Measurements from ENCODE around the gene NBPF3. TPM values are rescaled to one million over a fixed set of nuclear protein-coding genes. Genes with fewer than 3 reads are reported as not detected.

NBPF3 gene
- total RNA-seq, 4 donors from 2014 or later, result 6.4 to 16.3 (median 11.3) TPM

GRCh38 chr1:21523297-21523813 lies 83.4 kb downstream of the NBPF3 start:
- no peak for ATAC-seq
- WGBS, 2 donors (ENCODE audit: low coverage in 1 of 2), result 100% methylated on average over 1 of the region's 7 CpGs
- Histone ChIP-seq H3K27me3 (no peaks in the 10 kb centered on the region), H3K27ac (no peak overlapping the region), H3K36me3 (no peaks in the 10 kb centered on the region), H3K4me3 (no peak overlapping the region), H3K4me1 (peaks cover 0 to 4% (median 0%) of the 10 kb centered on the region in 3 donors), H3K9me3 (no peaks in the 10 kb centered on the region)
- no peak for TF ChIP-seq POLR2A (IDR thresholded peaks at IDR 0.05)
- TF ChIP-seq POLR2AphosphoS5 (IDR thresholded peaks at IDR 0.05), result no peak
- TF ChIP-seq EP300 (IDR thresholded peaks at IDR 0.05), result no peak

- ATAC-seq, result no peak
- TF ChIP-seq POLR2AphosphoS5 (IDR thresholded peaks at IDR 0.05), result no peak
- no peak for TF ChIP-seq POLR2A (IDR thresholded peaks at IDR 0.05)
- no peak for TF ChIP-seq EP300 (IDR thresholded peaks at IDR 0.05)
- TF ChIP-seq CTCF (IDR thresholded peaks at IDR 0.05), result no peak
- Histone ChIP-seq H3K27me3 (no peaks in the 10 kb centered on the region), H3K27ac (no peak overlapping the region), H3K4me3 (no peak overlapping the region), H3K4me1 (peaks cover 0 to 4% (median 0%) of the 10 kb centered on the region in 3 donors), H3K36me3 (no peaks in the 10 kb centered on the region), H3K9me3 (no peaks in the 10 kb centered on the region)
- 0 to 50% methylated on average over 1 to 2 of the region's 5 CpGs for WGBS, 2 donors (ENCODE audit: low coverage in 1 of 2)
These were observed 84.3 kb downstream of the NBPF3 start for GRCh38 chr1:21524220-21524619.

GRCh38 chr1:21524686-21525339 lies 84.9 kb downstream of the NBPF3 start:
- peaks cover 0 to 4% (median 0%) of the 10 kb centered on the region in 3 donors for H3K4me1 ChIP-seq
- peak overlapping the region in 1 of 4 donors; percentile 6 for H3K27ac ChIP-seq
- no peak for TF ChIP-seq POLR2A (IDR thresholded peaks at IDR 0.05)
- TF ChIP-seq POLR2AphosphoS5 (IDR thresholded peaks at IDR 0.05), result no peak
- TF ChIP-seq EP300 (IDR thresholded peaks at IDR 0.05), result no peak
- TF ChIP-seq CTCF (IDR thresholded peaks at IDR 0.05), result no peak
- no peak overlapping the region for H3K4me3 ChIP-seq
- WGBS, 2 donors (ENCODE audit: low coverage in 1 of 2), result 40 to 65% methylated on average over 2 to 11 of the region's 14 CpGs
- no peaks in the 10 kb centered on the region for H3K36me3 ChIP-seq
- no peak for ATAC-seq
- no peaks in the 10 kb centered on the region for H3K9me3 ChIP-seq
- H3K27me3 ChIP-seq, result no peaks in the 10 kb centered on the region

- peak overlapping the region in 1 of 4 donors; percentile 6 for H3K27ac ChIP-seq
- WGBS, 2 donors (ENCODE audit: low coverage in 1 of 2), result 96% methylated on average over 4 of the region's 7 CpGs; no CpG with 5 or more reads in 1 of the 2 donors
These were observed 85.4 kb downstream of the NBPF3 start for GRCh38 chr1:21525340-21525717.

GRCh38 chr1:21526441-21526840 lies 86.5 kb downstream of the NBPF3 start:
- no peak for ATAC-seq

More at GRCh38 chr1:21525340-21525717, 85.4 kb downstream of the NBPF3 start:
- Histone ChIP-seq H3K27me3 (peaks cover under 1% of the 10 kb centered on the region), H3K9me3 (no peaks in the 10 kb centered on the region), H3K4me1 (peaks cover 0 to 4% (median 0%) of the 10 kb centered on the region in 3 donors), H3K4me3 (no peak overlapping the region), H3K36me3 (no peaks in the 10 kb centered on the region)
- no peak for ATAC-seq
- TF ChIP-seq EP300 (IDR thresholded peaks at IDR 0.05), result no peak
- no peak for TF ChIP-seq CTCF (IDR thresholded peaks at IDR 0.05)
- no peak for TF ChIP-seq POLR2A (IDR thresholded peaks at IDR 0.05)

More at GRCh38 chr1:21526441-21526840, 86.5 kb downstream of the NBPF3 start:
- Histone ChIP-seq H3K4me3 (no peak overlapping the region), H3K9me3 (no peaks in the 10 kb centered on the region), H3K4me1 (peaks cover 0 to 4% (median 0%) of the 10 kb centered on the region in 3 donors), H3K36me3 (no peaks in the 10 kb centered on the region), H3K27ac (no peak overlapping the region), H3K27me3 (peaks cover 12% of the 10 kb centered on the region)
- TF ChIP-seq EP300 (IDR thresholded peaks at IDR 0.05) (no peak), POLR2AphosphoS5 (IDR thresholded peaks at IDR 0.05) (no peak), POLR2A (IDR thresholded peaks at IDR 0.05) (no peak), CTCF (IDR thresholded peaks at IDR 0.05) (no peak)
- WGBS, 2 donors (ENCODE audit: low coverage in 1 of 2), result 55 to 88% methylated on average over 1 of the region's 1 CpG

Measured in gastroesophageal sphincter (tissue), 4 donors.